Measurements from ENCODE around the gene MIOX.

The MIOX gene

GRCh38 chr22:50498322-50498890, 11.7 kb downstream of the MIOX start:
- DNase-seq, result peak; percentile 5

GRCh38 chr22:50500452-50500851, 13.8 kb downstream of the MIOX start:
- DNase-seq, result no peak

- no peak for DNase-seq
Observed at GRCh38 chr22:50502096-50502495, 15.4 kb downstream of the MIOX start.

GRCh38 chr22:50502628-50503474, 16.2 kb downstream of the MIOX start:
- DNase-seq, result no peak

- no peak for DNase-seq
Observed at GRCh38 chr22:50503475-50504145, 17.0 kb downstream of the MIOX start.

GRCh38 chr22:50504369-50505211, 17.9 kb downstream of the MIOX start:
- DNase-seq, result no peak

GRCh38 chr22:50505276-50505775, 18.7 kb downstream of the MIOX start:
- no peak for DNase-seq

GRCh38 chr22:50505776-50506610, 19.3 kb downstream of the MIOX start:
- no peak for DNase-seq

GRCh38 chr22:50506611-50507420, 20.2 kb downstream of the MIOX start:
- no peak for DNase-seq

GRCh38 chr22:50507421-50507990, 20.8 kb downstream of the MIOX start, which contains the start of gene LMF2:
LMF2 (minus strand) TSS chr22:50507702; CDS start chr22:50507675, 27 bp downstream.
- peak; percentile 55 for DNase-seq

GRCh38 chr22:50507991-50508884, 21.6 kb downstream of the MIOX start, which contains the start of gene NCAPH2:
NCAPH2 (plus strand) TSS chr22:50508224; CDS start chr22:50508338, 114 bp downstream.
- peak; percentile 65 for DNase-seq

- DNase-seq, result no peak
Observed at GRCh38 chr22:50508897-50509296, 22.2 kb downstream of the MIOX start.

GRCh38 chr22:50513175-50513574, 26.5 kb downstream of the MIOX start:
- DNase-seq, result no peak

- DNase-seq, result no peak
Observed at GRCh38 chr22:50516068-50516467, 29.4 kb downstream of the MIOX start.

- no peak for DNase-seq
Observed at GRCh38 chr22:50516891-50517290, 30.2 kb downstream of the MIOX start.

GRCh38 chr22:50517495-50518260, 31.0 kb downstream of the MIOX start:
- DNase-seq, result no peak

GRCh38 chr22:50518606-50519005, 31.9 kb downstream of the MIOX start:
- no peak for DNase-seq

- no peak for DNase-seq
Observed at GRCh38 chr22:50519151-50519550, 32.5 kb downstream of the MIOX start.

Data from NCI-H1092 (cell line).